Endothelial cell of umbilical vein (primary cell): ENCODE results near the gene HENMT1. TPM values are rescaled to one million over a fixed set of nuclear protein-coding genes. Genes with fewer than 3 reads are reported as not detected.

Experiments used
- BruUV-seq: library from RNA; stranded (reverse); fragments of 400-500 nt; replicated peaks from 2 replicates; lab custom pipeline; 2021; lab: Mats Ljungman, UMichigan
- CTCF ChIA-PET: fragments of 300-600, 350-600 bp; sonication (Branson Sonifier 250); formaldehyde crosslinking; loops from one replicate; lab custom pipeline; 2021; ENCODE audit warnings: antibody characterized with exemption, inconsistent platforms; lab: Charles Lee
- POLR2A ChIA-PET: fragments of 300-600, 350-600 bp; sonication (Branson Sonifier 250); formaldehyde crosslinking; loops from one replicate; lab custom pipeline; 2021; ENCODE audit warnings: antibody characterized with exemption, inconsistent platforms; lab: Charles Lee
- DNase-seq: peaks from one replicate; pipeline ENCODE4 v3.0.0-alpha.2; 2011; ENCODE audit warnings: low read depth, low spot score
- FAIRE-seq: peaks from 2 replicates; lab custom pipeline; 2011; peaks lifted over from hg19 to GRCh38; lab: Jason Lieb, UNC
- H2AFZ ChIP-seq: 2 replicates; pipeline ENCODE4 v1.6.0; 2012; ENCODE audit warnings: low read depth, low read length, control low read depth, inconsistent platforms
- H3K27ac ChIP-seq: 2 replicates; pipeline ENCODE4 v1.5.1; 2011; ENCODE audit warnings: low read depth, mild to moderate bottlenecking, control low read depth, low read length, moderate library complexity; ENCODE audit not compliant: insufficient read depth
- H3K27me3 ChIP-seq, 2 experiments: 2 replicates each; pipeline versions ENCODE4 v1.6.0 to v1.6.1; 2011; ENCODE audit warnings: low read length in 2 of 2, mixed read lengths in 1 of 2; ENCODE audit not compliant: control insufficient read depth in 2 of 2, insufficient read depth in 2 of 2
- H3K36me3 ChIP-seq, 2 experiments: 2 replicates in 1 of 2; 3 replicates in 1 of 2; pipeline ENCODE4 v1.5.1; 2011; ENCODE audit warnings: low read length in 2 of 2, mild to moderate bottlenecking in 1 of 2, moderate library complexity in 1 of 2; ENCODE audit not compliant: control insufficient read depth in 2 of 2, insufficient read depth in 2 of 2; ENCODE audit errors: extremely low read depth in 1 of 2
- H3K4me1 ChIP-seq: 3 replicates; pipeline ENCODE4 v1.5.1; 2011; ENCODE audit warnings: mild to moderate bottlenecking, low read length; ENCODE audit not compliant: control insufficient read depth, insufficient read depth; ENCODE audit errors: extremely low read depth
- H3K4me2 ChIP-seq: 2 replicates; pipeline ENCODE4 v1.6.1; 2011; ENCODE audit warnings: low read length, control low read depth, mixed read lengths; ENCODE audit not compliant: insufficient read depth
- H3K4me3 ChIP-seq, 3 experiments: fragments of 200-600 bp in 1 of 3; sonication (generic), shearing (Covaris generic) in 1 of 3; replicated peaks in 1 of 3; 2 replicates each; pipeline ENCODE4 v1.5.1; 2011 to 2016; ENCODE audit warnings: control low read depth in 3 of 3, low read length in 3 of 3, mild to moderate bottlenecking in 2 of 3, inconsistent platforms in 1 of 3, low read depth in 1 of 3, moderate library complexity in 1 of 3; ENCODE audit not compliant: insufficient read depth in 1 of 3
- H3K79me2 ChIP-seq: 2 replicates; pipeline ENCODE4 v1.6.0; 2012; ENCODE audit warnings: low read length, inconsistent platforms; ENCODE audit not compliant: control insufficient read depth, insufficient read depth
- H3K9ac ChIP-seq: replicated peaks from 2 replicates; pipeline ENCODE3; 2011; ENCODE audit warnings: low read length, control low read depth; ENCODE audit not compliant: insufficient read depth; ENCODE audit errors: extremely low read depth
- H3K9me1 ChIP-seq: replicated peaks from 3 replicates; pipeline ENCODE4 v1.6.0; 2011; ENCODE audit warnings: mild to moderate bottlenecking, low read length; ENCODE audit not compliant: control insufficient read depth, insufficient read depth; ENCODE audit errors: extremely low read depth
- H3K9me3 ChIP-seq: replicated peaks from 2 replicates; pipeline ENCODE4 v1.5.1; 2012; ENCODE audit warnings: low read length, inconsistent platforms; ENCODE audit not compliant: control insufficient read depth, insufficient read depth
- H4K20me1 ChIP-seq: replicated peaks from 2 replicates; pipeline ENCODE3; 2011; ENCODE audit warnings: mild to moderate bottlenecking, low read length; ENCODE audit not compliant: control insufficient read depth, insufficient read depth; ENCODE audit errors: extremely low read depth
- EZH2 ChIP-seq: IDR thresholded peaks from 2 replicates; pipeline ENCODE4 v1.6.1; 2012; ENCODE audit warnings: borderline replicate concordance, low read depth, mild to moderate bottlenecking, moderate library complexity, low read length, inconsistent platforms; ENCODE audit not compliant: severe bottlenecking
- FOS ChIP-seq: IDR thresholded peaks from 2 replicates; pipeline ENCODE4 v1.6.1; 2011; ENCODE audit warnings: mild to moderate bottlenecking, low read length, moderate library complexity, borderline replicate concordance; ENCODE audit not compliant: insufficient read depth
- GATA2 ChIP-seq: IDR thresholded peaks from 2 replicates; pipeline ENCODE4 v1.7.0; 2011; ENCODE audit warnings: low read depth, mild to moderate bottlenecking, moderate library complexity, mixed read lengths, low read length; ENCODE audit not compliant: insufficient read length, insufficient read depth
- JUN ChIP-seq: IDR thresholded peaks from 2 replicates; pipeline ENCODE4 v1.6.1; 2011; ENCODE audit warnings: borderline replicate concordance, low read depth; ENCODE audit not compliant: insufficient read length, insufficient read depth
- MYC ChIP-seq: IDR thresholded peaks from one replicate; pipeline ENCODE4 v1.6.1; 2011; ENCODE audit warnings: mild to moderate bottlenecking, low read depth, low read length
- POLR2A ChIP-seq: IDR thresholded peaks from 2 replicates; pipeline ENCODE4 v1.6.1; 2012; ENCODE audit warnings: low read depth, mild to moderate bottlenecking, control low read depth, low read length
- POLR2AphosphoS5 ChIP-seq: IDR thresholded peaks from 2 replicates; pipeline ENCODE4 v1.6.1; 2012; ENCODE audit warnings: low read depth, mild to moderate bottlenecking, control low read depth, low read length, moderate library complexity; ENCODE audit not compliant: insufficient read depth
- dilution Hi-C: fragments of 300-500 bp; cut with MboI; formaldehyde crosslinking; loops from one replicate; pipeline ENCODE4 v1.15.0; 2019; ENCODE audit warnings: low sequenced_read_pairs; ENCODE audit not compliant: extremely low pct_ligation_motif_present
- intact Hi-C: fragments of 100-400 bp; cut with micrococcal nuclease; formaldehyde crosslinking; loops from one replicate; pipeline ENCODE4 v1.10.0; 2022
- polyA plus RNA-seq, 4 experiments: library from polyadenylated mRNA; depleted of rRNA in 3 of 4; stranded (reverse) in 3 of 4; unstranded in 1 of 4; fragments of >200 nt; gene quantifications; 2 replicates each; pipeline versions ENCODE4 v1.2.1 to v1.2.3, GENCODE V29; 2011 to 2012; ENCODE audit warnings: missing spikeins in 1 of 4
- total RNA-seq: library from RNA; stranded (reverse); gene quantifications from 2 replicates; pipeline ENCODE4 v1.2.3, GENCODE V29; 2021
- TF ChIP-seq, protein P1 (sequence below), 2 donors: IDR thresholded peaks; 1 replicate in 1 of 2; 2 replicates in 1 of 2; pipeline ENCODE4 v1.5.1; 2011; ENCODE audit warnings: low read length in 2 of 2, mild to moderate bottlenecking in 2 of 2, moderate library complexity in 2 of 2, control low read depth in 1 of 2, inconsistent platforms in 1 of 2, low read depth in 1 of 2; ENCODE audit not compliant: insufficient read depth in 1 of 2; ENCODE audit errors: extremely low read depth in 1 of 2
- TF ChIP-seq, protein P2 (sequence below): IDR thresholded peaks from 2 replicates; pipeline ENCODE4 v1.6.1; 2011; ENCODE audit not compliant: insufficient read depth, insufficient read length

HENMT1 gene
- total and polyA plus RNA-seq, 2 donors (not counting 3 experiments of a cell fraction or from before 2014, with no cell fraction given), result 4.4 to 4.5 TPM

DNA sequence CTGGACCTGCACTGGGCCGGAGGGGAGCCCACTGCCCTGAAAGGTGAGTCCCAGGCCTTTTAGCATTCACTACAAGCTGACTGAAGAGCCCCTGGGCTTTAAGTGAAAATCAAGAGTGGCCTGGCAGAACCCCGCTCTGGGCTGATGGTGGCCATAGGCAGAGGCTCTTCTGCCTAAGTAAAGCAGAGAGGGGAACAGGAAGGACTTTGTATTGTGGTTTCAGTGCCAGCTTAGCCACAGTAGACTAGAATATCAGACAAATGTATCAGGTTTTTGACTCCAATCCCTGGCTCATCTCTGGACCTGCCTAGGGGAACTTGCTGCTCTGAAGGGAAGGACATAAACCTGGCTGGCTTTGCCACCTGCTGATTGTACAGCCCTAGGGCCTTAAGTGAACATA lies 10.2 kb upstream of the HENMT1 start:
- Histone ChIP-seq H3K79me2 (no peaks in the 10 kb centered on the region), H3K36me3 (no peaks in the 10 kb centered on the region), H4K20me1 (no peaks in the 10 kb centered on the region), H3K4me3 (no peak overlapping the region), H3K4me2 (no peak overlapping the region), H3K27ac (no peak overlapping the region), H2AFZ (no peak overlapping the region), H3K9ac (no peak overlapping the region), H3K4me1 (no peaks in the 10 kb centered on the region), H3K9me3 (no peaks in the 10 kb centered on the region), H3K9me1 (no peaks in the 10 kb centered on the region), H3K27me3 (peaks cover 0 to 3% of the 10 kb centered on the region in 2 experiments)
- BruUV-seq, result no TSS peak
- CTCF ChIA-PET, result interaction anchor here (1.1 kb wide), 1 partner anchor 10 kb away, joined by 3 read pairs; the partner anchor contains the start of gene HENMT1
- POLR2A ChIA-PET, result no interaction called here
- no peak for FAIRE-seq
- TF ChIP-seq MYC (no peak), FOS (no peak), EZH2 (no peak), GATA2 (no peak), JUN (no peak), POLR2AphosphoS5 (no peak), POLR2A (no peak)
- TF ChIP-seq, protein P1, sequence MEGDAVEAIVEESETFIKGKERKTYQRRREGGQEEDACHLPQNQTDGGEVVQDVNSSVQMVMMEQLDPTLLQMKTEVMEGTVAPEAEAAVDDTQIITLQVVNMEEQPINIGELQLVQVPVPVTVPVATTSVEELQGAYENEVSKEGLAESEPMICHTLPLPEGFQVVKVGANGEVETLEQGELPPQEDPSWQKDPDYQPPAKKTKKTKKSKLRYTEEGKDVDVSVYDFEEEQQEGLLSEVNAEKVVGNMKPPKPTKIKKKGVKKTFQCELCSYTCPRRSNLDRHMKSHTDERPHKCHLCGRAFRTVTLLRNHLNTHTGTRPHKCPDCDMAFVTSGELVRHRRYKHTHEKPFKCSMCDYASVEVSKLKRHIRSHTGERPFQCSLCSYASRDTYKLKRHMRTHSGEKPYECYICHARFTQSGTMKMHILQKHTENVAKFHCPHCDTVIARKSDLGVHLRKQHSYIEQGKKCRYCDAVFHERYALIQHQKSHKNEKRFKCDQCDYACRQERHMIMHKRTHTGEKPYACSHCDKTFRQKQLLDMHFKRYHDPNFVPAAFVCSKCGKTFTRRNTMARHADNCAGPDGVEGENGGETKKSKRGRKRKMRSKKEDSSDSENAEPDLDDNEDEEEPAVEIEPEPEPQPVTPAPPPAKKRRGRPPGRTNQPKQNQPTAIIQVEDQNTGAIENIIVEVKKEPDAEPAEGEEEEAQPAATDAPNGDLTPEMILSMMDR (IDR thresholded peaks at IDR 0.05; ENCODE audit: extremely low read depth in 1 of 2, insufficient read depth in 1 of 2, low read depth in 1 of 2, low read length in 2 of 2), result no peak
- TF ChIP-seq, protein P2, sequence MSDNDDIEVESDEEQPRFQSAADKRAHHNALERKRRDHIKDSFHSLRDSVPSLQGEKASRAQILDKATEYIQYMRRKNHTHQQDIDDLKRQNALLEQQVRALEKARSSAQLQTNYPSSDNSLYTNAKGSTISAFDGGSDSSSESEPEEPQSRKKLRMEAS, result no peak
- DNase-seq, result no peak
- intact Hi-C loops, result no loop called here
- dilution Hi-C loops, result no loop called here
